ENCODE measurements around the gene SSBP4.

- no peak for TF ChIP-seq NFIC (IDR thresholded peaks at IDR 0.05)
- no peak for TF ChIP-seq RAD21 (IDR thresholded peaks at IDR 0.05; ENCODE audit: low read depth)
- TF ChIP-seq, protein P1, sequence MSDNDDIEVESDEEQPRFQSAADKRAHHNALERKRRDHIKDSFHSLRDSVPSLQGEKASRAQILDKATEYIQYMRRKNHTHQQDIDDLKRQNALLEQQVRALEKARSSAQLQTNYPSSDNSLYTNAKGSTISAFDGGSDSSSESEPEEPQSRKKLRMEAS (IDR thresholded peaks at IDR 0.05) = no peak
- TF ChIP-seq TEAD4 (IDR thresholded peaks at IDR 0.05) = no peak
- no peak for TF ChIP-seq ZBTB7A (IDR thresholded peaks at IDR 0.05; ENCODE audit: low read depth)
- no peak for TF ChIP-seq REST (IDR thresholded peaks at IDR 0.05; ENCODE audit: low read depth)
- no peak for TF ChIP-seq TAF1 (IDR thresholded peaks at IDR 0.05; ENCODE audit: low read depth)
- TF ChIP-seq CREB1 (IDR thresholded peaks at IDR 0.05; ENCODE audit: low read depth) = no peak
- TF ChIP-seq TCF12 (IDR thresholded peaks at IDR 0.05; ENCODE audit: low read depth) = no peak
- TF ChIP-seq EP300 (IDR thresholded peaks at IDR 0.05; ENCODE audit: borderline replicate concordance) = no peak
- TF ChIP-seq, protein P2, sequence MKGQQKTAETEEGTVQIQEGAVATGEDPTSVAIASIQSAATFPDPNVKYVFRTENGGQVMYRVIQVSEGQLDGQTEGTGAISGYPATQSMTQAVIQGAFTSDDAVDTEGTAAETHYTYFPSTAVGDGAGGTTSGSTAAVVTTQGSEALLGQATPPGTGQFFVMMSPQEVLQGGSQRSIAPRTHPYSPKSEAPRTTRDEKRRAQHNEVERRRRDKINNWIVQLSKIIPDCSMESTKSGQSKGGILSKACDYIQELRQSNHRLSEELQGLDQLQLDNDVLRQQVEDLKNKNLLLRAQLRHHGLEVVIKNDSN (IDR thresholded peaks at IDR 0.05) = no peak
- TF ChIP-seq YY1 (IDR thresholded peaks at IDR 0.05; ENCODE audit: low read depth) = no peak
- TF ChIP-seq FOXM1 (IDR thresholded peaks at IDR 0.05; ENCODE audit: borderline replicate concordance, low read depth) = no peak
Observed at GRCh38 chr19:18475762-18476331, 56.6 kb downstream of the SSBP4 start.

Measured in Ishikawa (cell line).